ENCODE measurements around the gene AMH. TPM values are rescaled to one million over a fixed set of nuclear protein-coding genes. Genes with fewer than 3 reads are reported as not detected.

Gene AMH
- polyA plus RNA-seq, 1 of the 3 experiments (the other 2 are of a cell fraction): 18.1 TPM

- Histone ChIP-seq H2AFZ (ENCODE audit: low read depth) (no peak overlapping the region), H3K9ac (peak overlapping the region; percentile 95; the same call in 1 of the 2 replicates), H3F3A (replicated peaks; ENCODE audit: insufficient read depth) (peaks cover 33% of the 10 kb centered on the region), H3K27me3 (ENCODE audit: insufficient read depth) (no peaks in the 10 kb centered on the region), H3K9me3 (no peaks in the 10 kb centered on the region), H4K20me1 (ENCODE audit: insufficient read depth) (peaks cover 29% of the 10 kb centered on the region), H3K9me2 (no peaks in the 10 kb centered on the region), H3K4me1 (ENCODE audit: control insufficient read depth in 1 of 2, insufficient read depth in 2 of 2, low read depth in 1 of 2, low read length in 1 of 2) (peaks cover 9 to 36% of the 10 kb centered on the region in 2 experiments; a peak in 2 of 4 replicates), H3K4me2 (peak overlapping the region; percentile 98; the same call in 1 of the 2 replicates), H3K4me3 (ENCODE audit: low read depth in 2 of 2, low read length in 1 of 2) (no peak overlapping the region), H3K79me2 (ENCODE audit: insufficient read depth) (peaks cover 65% of the 10 kb centered on the region), H3K36me3 (replicated peaks in 1 of 2; ENCODE audit: control insufficient read depth in 1 of 2, insufficient read depth in 2 of 2, low read length in 1 of 2) (peaks cover 17 to 28% of the 10 kb centered on the region in 2 experiments), H3K27ac (ENCODE audit: low read depth in 2 of 2, low read length in 1 of 2) (no peak overlapping the region)
- ChIA-PET CTCF (interaction anchor here (0.8 to 8.9 kb wide), 7 partner anchors 9 to 297 kb away, joined by 3 to 116 read pairs (median 4); no protein-coding TSS in a partner anchor), POLR2A (no interaction called here)
- 98% methylated on average over 16 of the region's 25 CpGs for WGBS (ENCODE audit: low lambda C conversion rate)
- no peak for DNase-seq
- no peak for TF ChIP-seq FOSL2 (IDR thresholded peaks at IDR 0.05; ENCODE audit: borderline replicate concordance, low read depth)
- TF ChIP-seq MXI1 (IDR thresholded peaks at IDR 0.05; ENCODE audit: low read depth, low read length): no peak
- no peak for TF ChIP-seq RCOR1 (IDR thresholded peaks at IDR 0.05; ENCODE audit: low read length)
- no peak for TF ChIP-seq TEAD4 (IDR thresholded peaks at IDR 0.05; ENCODE audit: borderline replicate concordance, insufficient read depth)
- TF ChIP-seq POLR2AphosphoS5 (IDR thresholded peaks at IDR 0.05; ENCODE audit: low read depth, low read length): no peak
- TF ChIP-seq CTCF (IDR thresholded peaks at IDR 0.05): no peak
- TF ChIP-seq FOXJ3 (CRISPR knock-in tag; IDR thresholded peaks at IDR 0.05): no peak
- no peak for TF ChIP-seq REST (IDR thresholded peaks at IDR 0.05; ENCODE audit: low read depth, low read length)
- TF ChIP-seq NRF1 (IDR thresholded peaks at IDR 0.05; ENCODE audit: low read depth, low read length): no peak
- no peak for TF ChIP-seq PBX3 (IDR thresholded peaks at IDR 0.05)
- TF ChIP-seq FOXM1 (IDR thresholded peaks at IDR 0.05; ENCODE audit: low read depth): no peak
- TF ChIP-seq RAD21 (IDR thresholded peaks at IDR 0.05; ENCODE audit: low read length): no peak
These were observed 15.4 kb upstream of the AMH start for GRCh38 chr19:2233601-2234280.
